Left ventricle myocardium inferior (tissue), 1 donor: ENCODE data around the gene TTLL11. TPM values are rescaled to one million over a fixed set of nuclear protein-coding genes. Genes with fewer than 3 reads are reported as not detected.

Source experiments
- DNase-seq: peaks from one replicate; pipeline ENCODE4 v3.0.0-alpha.2; 2020
- H3K27ac ChIP-seq: fragments of 200-600 bp; replicated peaks from 2 replicates; pipeline ENCODE4 v1.8.0; 2021
- H3K27me3 ChIP-seq: fragments of 200-600 bp; 2 replicates; pipeline ENCODE4 v1.8.0; 2021; ENCODE audit warnings: low read depth
- H3K36me3 ChIP-seq: fragments of 200-600 bp; 2 replicates; pipeline ENCODE4 v1.8.0; 2021
- H3K4me1 ChIP-seq: fragments of 200-600 bp; 2 replicates; pipeline ENCODE4 v1.8.0; 2021
- H3K4me3 ChIP-seq: fragments of 200-600 bp; 2 replicates; pipeline ENCODE4 v1.8.0; 2021; ENCODE audit warnings: mild to moderate bottlenecking, moderate library complexity
- H3K9me3 ChIP-seq: fragments of 200-600 bp; replicated peaks from 2 replicates; pipeline ENCODE4 v1.8.0; 2021
- intact Hi-C: fragments of 100-400 bp; cut with micrococcal nuclease; formaldehyde crosslinking; loops from one replicate; pipeline ENCODE4 v1.11.0; 2022
- total RNA-seq: library from RNA; stranded (reverse); fragmentation: NEBNext Ultra II Directional; extraction: Animal tissue kit (Norgen Biotek cat#: 25700); gene quantifications from one replicate; pipeline ENCODE4 v1.2.1, GENCODE V29; 2021
- TF ChIP-seq, protein P1 (sequence below): fragments of 200-600 bp; IDR thresholded peaks from 2 replicates; pipeline ENCODE4 v1.8.0; 2021; ENCODE audit warnings: antibody characterized with exemption, mild to moderate bottlenecking, borderline replicate concordance
- donor health status: DM: no; HTN: yes; CAD: no; lungs with severe emphysema.

The TTLL11 gene
- total RNA-seq, 1 donor from 2014 or later: 7.3 TPM

DNA sequence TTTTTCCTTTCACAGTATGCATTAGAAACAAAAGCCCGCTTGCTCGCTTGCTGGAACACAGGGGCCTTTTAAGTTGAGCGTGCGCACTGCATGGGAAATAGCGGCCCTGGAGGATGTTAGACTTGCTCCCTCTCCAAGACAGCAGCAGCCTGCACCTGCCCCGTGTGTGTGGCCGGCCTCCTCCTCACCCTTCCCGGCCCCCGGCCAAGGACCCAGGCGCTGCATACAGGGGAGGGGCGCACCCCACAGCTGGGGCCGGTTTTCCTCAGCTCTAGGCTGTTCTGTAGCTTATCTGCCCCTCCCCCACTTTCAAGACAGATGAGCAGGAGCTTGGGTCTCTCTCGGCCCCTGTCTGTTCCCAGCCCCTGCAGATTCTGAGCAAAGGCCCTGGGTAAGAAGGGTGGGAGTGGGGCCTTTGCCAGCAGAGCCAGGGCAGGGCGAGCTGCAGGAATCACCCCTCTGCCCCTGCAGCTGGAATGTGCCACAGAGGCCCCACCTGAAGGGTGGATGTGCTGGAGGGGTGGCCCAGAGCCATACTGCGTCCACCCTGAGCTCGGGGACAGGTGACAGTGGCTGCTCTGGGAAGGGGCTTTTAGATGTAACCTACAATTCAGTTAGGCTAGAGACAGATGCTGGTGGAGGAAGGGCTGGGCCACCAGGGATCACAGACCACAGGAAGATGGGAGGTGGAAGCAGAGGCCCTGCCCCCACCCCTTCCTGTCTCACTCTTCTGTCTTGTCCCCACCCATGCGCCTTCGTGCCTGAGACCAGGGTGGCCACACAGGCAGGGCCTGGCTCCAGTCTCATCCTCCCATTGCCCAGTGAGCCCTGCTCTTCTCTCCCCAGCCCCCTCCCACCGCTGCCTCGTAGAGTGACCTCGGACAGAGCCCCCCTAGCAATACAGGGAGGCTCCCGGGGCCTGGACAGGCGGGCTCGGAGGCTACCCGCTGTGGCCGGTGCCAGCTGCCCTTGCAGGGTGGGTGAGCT, 309.3 kb downstream of the TTLL11 start:
- H3K4me3 ChIP-seq: no peak overlapping the region
- H3K27ac ChIP-seq: peak overlapping the region; percentile 12
- TF ChIP-seq, protein P1, sequence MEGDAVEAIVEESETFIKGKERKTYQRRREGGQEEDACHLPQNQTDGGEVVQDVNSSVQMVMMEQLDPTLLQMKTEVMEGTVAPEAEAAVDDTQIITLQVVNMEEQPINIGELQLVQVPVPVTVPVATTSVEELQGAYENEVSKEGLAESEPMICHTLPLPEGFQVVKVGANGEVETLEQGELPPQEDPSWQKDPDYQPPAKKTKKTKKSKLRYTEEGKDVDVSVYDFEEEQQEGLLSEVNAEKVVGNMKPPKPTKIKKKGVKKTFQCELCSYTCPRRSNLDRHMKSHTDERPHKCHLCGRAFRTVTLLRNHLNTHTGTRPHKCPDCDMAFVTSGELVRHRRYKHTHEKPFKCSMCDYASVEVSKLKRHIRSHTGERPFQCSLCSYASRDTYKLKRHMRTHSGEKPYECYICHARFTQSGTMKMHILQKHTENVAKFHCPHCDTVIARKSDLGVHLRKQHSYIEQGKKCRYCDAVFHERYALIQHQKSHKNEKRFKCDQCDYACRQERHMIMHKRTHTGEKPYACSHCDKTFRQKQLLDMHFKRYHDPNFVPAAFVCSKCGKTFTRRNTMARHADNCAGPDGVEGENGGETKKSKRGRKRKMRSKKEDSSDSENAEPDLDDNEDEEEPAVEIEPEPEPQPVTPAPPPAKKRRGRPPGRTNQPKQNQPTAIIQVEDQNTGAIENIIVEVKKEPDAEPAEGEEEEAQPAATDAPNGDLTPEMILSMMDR: no peak
- no peaks in the 10 kb centered on the region for H3K9me3 ChIP-seq
- no peak for DNase-seq
- peaks cover 53% of the 10 kb centered on the region for H3K36me3 ChIP-seq
- no peaks in the 10 kb centered on the region for H3K27me3 ChIP-seq
- H3K4me1 ChIP-seq: peaks cover 57% of the 10 kb centered on the region
- intact Hi-C loops: no loop called here

DNA sequence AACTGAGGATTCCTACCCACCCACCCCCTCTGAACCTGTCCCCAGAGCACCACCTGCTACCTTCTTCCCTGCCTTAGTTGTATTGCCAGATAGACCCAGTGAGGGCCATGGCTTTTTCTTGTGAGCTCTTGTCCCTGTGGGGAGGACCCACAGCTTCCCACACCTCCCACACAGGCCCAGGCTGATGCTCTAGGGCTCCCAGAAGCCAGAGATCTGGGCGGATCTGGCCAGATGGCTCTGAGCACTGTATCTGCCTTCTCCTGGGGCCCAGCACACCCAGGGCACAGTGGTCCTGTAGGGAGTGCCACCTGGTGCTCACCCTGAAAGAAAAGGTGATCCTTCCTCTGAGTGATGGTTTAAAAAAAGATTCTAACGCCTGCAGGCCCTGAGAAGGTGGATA, 310.0 kb downstream of the TTLL11 start:
- Histone ChIP-seq H3K36me3 (peaks cover 58% of the 10 kb centered on the region), H3K4me1 (peaks cover 64% of the 10 kb centered on the region), H3K27ac (no peak overlapping the region), H3K9me3 (peaks cover 2% of the 10 kb centered on the region), H3K4me3 (no peak overlapping the region), H3K27me3 (no peaks in the 10 kb centered on the region)
- intact Hi-C loops: no loop called here
- TF ChIP-seq, protein P1: no peak
- DNase-seq: no peak

DNA sequence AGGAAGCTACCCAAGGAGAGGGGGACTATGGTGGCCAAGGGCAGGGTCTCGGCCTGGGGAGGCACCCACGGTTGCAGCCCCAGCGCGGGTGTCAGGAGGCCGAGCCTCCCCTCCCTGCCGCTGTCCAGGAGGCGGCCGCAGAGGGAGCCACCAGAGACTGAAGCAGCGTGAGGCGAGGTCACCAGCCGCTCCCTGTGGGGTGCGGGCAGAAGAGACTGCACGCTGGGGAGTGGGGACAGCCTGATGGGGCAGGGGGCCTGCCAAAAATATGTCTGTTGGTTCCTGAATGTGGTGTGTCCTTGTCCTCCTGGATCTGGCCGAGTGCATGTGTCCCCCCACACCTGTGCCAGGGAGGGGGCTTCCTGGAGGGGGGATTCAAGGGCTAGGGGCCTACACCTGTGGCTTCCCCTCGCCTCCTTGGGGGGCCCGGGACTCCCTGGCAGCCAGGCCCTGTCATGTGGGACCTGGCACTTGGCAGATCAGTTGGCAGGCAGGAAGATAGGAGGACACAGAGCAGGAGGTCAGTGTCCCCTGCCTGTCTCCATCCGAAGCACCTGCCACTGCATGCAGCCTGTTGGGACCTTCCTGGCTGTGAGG, 310.5 kb downstream of the TTLL11 start:
- DNase-seq: no peak
- Histone ChIP-seq H3K4me1 (peaks cover 69% of the 10 kb centered on the region), H3K36me3 (peaks cover 63% of the 10 kb centered on the region), H3K27ac (no peak overlapping the region), H3K27me3 (no peaks in the 10 kb centered on the region), H3K4me3 (no peak overlapping the region), H3K9me3 (peaks cover 6% of the 10 kb centered on the region)
- TF ChIP-seq, protein P1: no peak
- intact Hi-C loops: no loop called here

GRCh38 chr9:121781701-121782464, 311.2 kb downstream of the TTLL11 start:
- H3K4me3 ChIP-seq: no peak overlapping the region
- no peaks in the 10 kb centered on the region for H3K27me3 ChIP-seq
- H3K27ac ChIP-seq: no peak overlapping the region
- intact Hi-C loops: no loop called here
- peaks cover 6% of the 10 kb centered on the region for H3K9me3 ChIP-seq
- H3K4me1 ChIP-seq: peaks cover 75% of the 10 kb centered on the region
- H3K36me3 ChIP-seq: peaks cover 70% of the 10 kb centered on the region
- TF ChIP-seq, protein P1: no peak
- DNase-seq: no peak

DNA sequence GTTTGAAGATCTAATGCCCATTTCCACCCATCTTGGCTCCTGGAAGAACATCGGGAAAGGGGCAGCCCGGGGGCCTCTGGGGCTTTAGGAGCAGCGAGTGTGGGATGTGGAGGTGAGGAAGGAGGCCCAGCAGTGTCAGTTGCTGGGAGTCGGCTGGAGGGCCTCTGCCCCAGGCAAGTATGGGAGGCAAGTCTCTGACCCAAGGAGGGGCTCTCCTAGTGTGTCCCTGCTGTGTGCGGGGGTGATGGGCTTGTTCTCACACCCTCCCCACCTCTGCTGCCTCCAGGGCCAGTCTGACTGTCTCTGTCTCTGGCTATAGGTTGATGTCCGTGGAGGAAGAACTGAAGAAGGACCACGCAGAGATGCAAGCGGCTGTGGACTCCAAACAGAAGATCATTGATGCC, 312.0 kb downstream of the TTLL11 start:
- intact Hi-C loops: no loop called here
- DNase-seq: no peak
- Histone ChIP-seq H3K9me3 (peaks cover 6% of the 10 kb centered on the region), H3K4me3 (no peak overlapping the region), H3K36me3 (peaks cover 77% of the 10 kb centered on the region), H3K27me3 (no peaks in the 10 kb centered on the region), H3K4me1 (peaks cover 82% of the 10 kb centered on the region), H3K27ac (no peak overlapping the region)
- TF ChIP-seq, protein P1: no peak
